ENCODE results near the gene ACSS1. TPM values are rescaled to one million over a fixed set of nuclear protein-coding genes. Genes with fewer than 3 reads are reported as not detected.

The ACSS1 gene
- total and polyA plus RNA-seq, 2 of the 8 experiments (the other 6 are each of a cell fraction or from before 2014, with no cell fraction given), result 2.6 to 3.4 TPM

DNA sequence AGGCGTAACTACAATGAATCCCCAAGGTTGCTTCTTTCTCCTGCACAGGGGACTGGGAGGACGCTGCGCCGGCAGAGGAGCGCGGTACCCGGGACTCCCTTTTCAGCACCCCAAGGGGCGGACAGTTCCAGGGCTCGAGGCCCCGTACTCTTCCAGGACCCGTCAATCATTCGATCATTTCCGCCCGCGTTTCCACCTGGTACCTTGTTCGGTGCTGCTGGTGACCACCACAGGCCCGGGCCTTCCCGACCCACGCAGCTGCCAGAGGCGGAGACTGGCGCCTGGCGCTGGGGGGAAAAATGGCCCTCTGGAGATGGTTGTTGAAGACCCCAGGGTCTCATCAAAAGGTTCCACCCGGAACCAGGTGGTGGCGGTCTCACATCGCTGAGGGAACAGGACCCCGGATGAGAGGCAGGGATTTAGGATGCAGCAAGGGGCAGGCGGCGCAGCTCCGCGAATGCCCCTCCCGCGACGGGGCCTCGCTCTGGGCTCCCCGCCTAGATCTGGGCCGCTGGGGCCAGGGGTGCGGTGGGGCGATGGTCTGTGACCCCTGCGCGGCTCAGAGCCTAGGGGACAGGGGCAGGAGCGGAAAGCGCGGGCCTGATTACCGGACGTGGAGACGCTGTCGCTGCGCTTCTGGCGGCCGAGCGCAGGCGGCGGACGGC, 23.3 kb upstream of the ACSS1 start:
- Histone ChIP-seq H3K4me2 (ENCODE audit: insufficient read depth in 1 of 2, low read depth in 2 of 2, low read length in 2 of 2) (peak overlapping the region; percentile 91 to 97), H3K27me3 (replicated peaks in 1 of 4; ENCODE audit: control insufficient read depth in 3 of 4, extremely low read depth in 1 of 4, insufficient read depth in 3 of 4, low read length in 3 of 4) (peaks cover 63 to 95% (median 90%) of the 10 kb centered on the region in 4 experiments), H2BK20ac (ENCODE audit: low read length) (no peak overlapping the region), H2BK120ac (replicated peaks; ENCODE audit: low read depth, low read length) (no peak overlapping the region), H3K79me1 (ENCODE audit: low read depth, low read length) (no peaks in the 10 kb centered on the region), H3K14ac (ENCODE audit: insufficient read length) (no peak overlapping the region), H4K8ac (ENCODE audit: extremely low read depth, insufficient read depth, low read length) (no peak overlapping the region; the same call in 1 of the 2 replicates), H3K4ac (replicated peaks; ENCODE audit: insufficient read length, low read depth, low read length) (no peak overlapping the region), H3K4me1 (replicated peaks in 1 of 4; ENCODE audit: control insufficient read depth in 3 of 4, insufficient read depth in 4 of 4, low read length in 3 of 4) (peaks cover 0 to 15% (median 5%) of the 10 kb centered on the region in 4 experiments; a peak in 5 of 7 replicates), H2BK12ac (ENCODE audit: low read depth, low read length) (no peak overlapping the region), H3K9ac (replicated peaks in 1 of 4; ENCODE audit: extremely low read depth in 1 of 4, low read depth in 3 of 4, low read length in 3 of 4) (no peak overlapping the region), H3K23ac (ENCODE audit: insufficient read length) (no peak overlapping the region), H3K23me2 (ENCODE audit: low read depth, low read length) (peaks cover 7% of the 10 kb centered on the region; the same call in 1 of the 2 replicates), H2AFZ (ENCODE audit: low read length) (peak overlapping the region; percentile 11; the same call in 1 of the 2 replicates), H3K18ac (ENCODE audit: extremely low read depth, low read length) (no peak overlapping the region), H2BK15ac (ENCODE audit: low read length) (no peak overlapping the region), H4K5ac (ENCODE audit: insufficient read length, low read depth, low read length) (no peak overlapping the region), H3K4me3 (ENCODE audit: extremely low read depth in 1 of 4, insufficient read depth in 2 of 4, low read depth in 3 of 4, low read length in 4 of 4) (peak overlapping the region; percentile 32 to 61 (median 40)), H2BK5ac (ENCODE audit: low read depth, low read length) (no peak overlapping the region), H4K91ac (replicated peaks; ENCODE audit: insufficient read length, low read length) (no peak overlapping the region), H3K27ac (ENCODE audit: low read depth, low read length) (no peak overlapping the region), H3K56ac (replicated peaks; ENCODE audit: insufficient read length, low read depth, low read length) (no peak overlapping the region), H3K9me3 (ENCODE audit: insufficient read depth in 2 of 2, low read depth in 1 of 2, low read length in 1 of 2) (no peaks in the 10 kb centered on the region), H3K36me3 (ENCODE audit: control insufficient read depth in 2 of 4, insufficient read depth in 4 of 4, low read length in 3 of 4) (no peaks in the 10 kb centered on the region; a peak in 1 of 8 replicates), H4K20me1 (replicated peaks in 1 of 2; ENCODE audit: control insufficient read depth in 1 of 2, insufficient read depth in 2 of 2, low read length in 2 of 2) (peaks cover 2 to 4% of the 10 kb centered on the region in 2 experiments), H2AK5ac (ENCODE audit: low read depth, low read length) (no peak overlapping the region), H3K79me2 (ENCODE audit: control insufficient read depth in 1 of 2, insufficient read depth in 2 of 2, low read length in 2 of 2) (no peaks in the 10 kb centered on the region)
- ChIA-PET POLR2A (ENCODE audit: partially characterized antibody) (interaction anchor here (0.8 to 2.0 kb wide), 2 partner anchors 10 to 115 kb away, joined by 3 to 4 read pairs; no protein-coding TSS in a partner anchor), CTCF (ENCODE audit: partially characterized antibody) (interaction anchor here (1.1 to 1.7 kb wide), 2 partner anchors 95 to 113 kb away, joined by 3 to 4 read pairs; no protein-coding TSS in a partner anchor)
- 5% methylated on average over 43 of the region's 54 CpGs; no CpG with 5 or more reads in 1 of the 2 experiments for WGBS, 2 experiments (ENCODE audit: extremely low coverage in 1 of 2, insufficient coverage in 1 of 2, insufficient read length in 1 of 2, insufficient replicate concordance in 2 of 2, low coverage in 1 of 2, low lambda C conversion rate in 2 of 2, missing lambda C conversion rate in 1 of 2)
- peak in 1 of 2 experiments; percentile 94 for DNase-seq (ENCODE audit: low read depth in 1 of 2, low spot score in 2 of 2)
- FAIRE-seq, result peak; percentile 66
- TF ChIP-seq JUND (IDR thresholded peaks at IDR 0.05; ENCODE audit: low read length) (no peak), KDM1A (IDR thresholded peaks at IDR 0.05; ENCODE audit: borderline replicate concordance, low read length) (no peak), SAP30 (IDR thresholded peaks at IDR 0.05; ENCODE audit: insufficient read depth, insufficient replicate concordance, low read length) (peak; percentile 72), RXRA (IDR thresholded peaks at IDR 0.05; ENCODE audit: insufficient read depth, low read depth, low read length) (no peak), SUZ12 (IDR thresholded peaks at IDR 0.05; ENCODE audit: low read length) (peak; percentile 74; the same call in 1 of the 2 replicates), FOSL1 (IDR thresholded peaks at IDR 0.05; ENCODE audit: insufficient read depth, low read depth, low read length) (no peak), POLR2A (IDR thresholded peaks at IDR 0.05; ENCODE audit: control extremely low read depth in 1 of 2, low read depth in 2 of 2, low read length in 2 of 2) (no peak), CHD1 (IDR thresholded peaks at IDR 0.05; ENCODE audit: low read depth, low read length) (no peak), SP1 (IDR thresholded peaks at IDR 0.05; ENCODE audit: low read depth, low read length) (no peak)
- TF ChIP-seq, protein P1, sequence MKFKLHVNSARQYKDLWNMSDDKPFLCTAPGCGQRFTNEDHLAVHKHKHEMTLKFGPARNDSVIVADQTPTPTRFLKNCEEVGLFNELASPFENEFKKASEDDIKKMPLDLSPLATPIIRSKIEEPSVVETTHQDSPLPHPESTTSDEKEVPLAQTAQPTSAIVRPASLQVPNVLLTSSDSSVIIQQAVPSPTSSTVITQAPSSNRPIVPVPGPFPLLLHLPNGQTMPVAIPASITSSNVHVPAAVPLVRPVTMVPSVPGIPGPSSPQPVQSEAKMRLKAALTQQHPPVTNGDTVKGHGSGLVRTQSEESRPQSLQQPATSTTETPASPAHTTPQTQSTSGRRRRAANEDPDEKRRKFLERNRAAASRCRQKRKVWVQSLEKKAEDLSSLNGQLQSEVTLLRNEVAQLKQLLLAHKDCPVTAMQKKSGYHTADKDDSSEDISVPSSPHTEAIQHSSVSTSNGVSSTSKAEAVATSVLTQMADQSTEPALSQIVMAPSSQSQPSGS (IDR thresholded peaks at IDR 0.05; ENCODE audit: low read length), result no peak
